NOMO-1 treated with DMSO at 0.1 percent for 48 hours (cell line): ENCODE measurements around the gene DNAAF8.

Source experiments
- DNase-seq: peaks from one replicate; lab custom pipeline; 2025; ENCODE audit not compliant: unreplicated experiment; lab: John Stamatoyannopoulos, UW

DNAAF8 gene

DNA sequence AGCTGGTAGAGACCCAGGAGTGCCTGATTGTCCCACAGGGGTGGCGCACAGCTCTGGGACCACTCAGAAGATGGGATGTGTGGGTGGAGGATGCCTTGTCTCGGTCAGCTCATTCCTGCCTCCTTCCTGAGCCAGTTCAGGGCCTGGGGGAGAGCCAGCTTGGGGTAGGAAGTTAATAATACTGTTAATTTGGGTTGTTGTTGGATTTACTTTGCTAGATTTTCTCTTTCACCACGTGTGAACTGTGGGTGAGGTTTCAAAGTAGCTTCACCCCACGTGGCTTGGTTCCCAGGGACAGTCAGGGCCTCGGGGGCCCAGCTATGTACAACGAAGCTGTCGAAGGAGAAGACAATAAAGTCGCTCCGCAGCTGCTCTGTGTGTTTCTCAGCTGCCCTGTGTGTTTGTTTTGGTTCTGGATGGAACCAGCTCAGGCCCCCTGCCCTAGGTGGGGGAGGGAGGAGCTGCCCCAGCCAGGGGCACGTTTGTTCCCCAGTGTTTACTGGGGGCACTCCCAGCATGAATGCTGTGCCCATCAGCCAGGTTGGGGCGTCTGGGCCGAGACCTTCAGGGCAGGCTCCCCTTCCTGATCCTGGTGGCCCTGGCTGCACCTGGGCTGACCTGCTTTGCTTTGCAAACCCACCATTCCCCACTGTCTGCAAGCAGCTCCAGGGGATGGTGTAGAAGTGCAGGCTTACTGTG is 38.7 kb upstream of the DNAAF8 start:
- DNase-seq: no peak

DNA sequence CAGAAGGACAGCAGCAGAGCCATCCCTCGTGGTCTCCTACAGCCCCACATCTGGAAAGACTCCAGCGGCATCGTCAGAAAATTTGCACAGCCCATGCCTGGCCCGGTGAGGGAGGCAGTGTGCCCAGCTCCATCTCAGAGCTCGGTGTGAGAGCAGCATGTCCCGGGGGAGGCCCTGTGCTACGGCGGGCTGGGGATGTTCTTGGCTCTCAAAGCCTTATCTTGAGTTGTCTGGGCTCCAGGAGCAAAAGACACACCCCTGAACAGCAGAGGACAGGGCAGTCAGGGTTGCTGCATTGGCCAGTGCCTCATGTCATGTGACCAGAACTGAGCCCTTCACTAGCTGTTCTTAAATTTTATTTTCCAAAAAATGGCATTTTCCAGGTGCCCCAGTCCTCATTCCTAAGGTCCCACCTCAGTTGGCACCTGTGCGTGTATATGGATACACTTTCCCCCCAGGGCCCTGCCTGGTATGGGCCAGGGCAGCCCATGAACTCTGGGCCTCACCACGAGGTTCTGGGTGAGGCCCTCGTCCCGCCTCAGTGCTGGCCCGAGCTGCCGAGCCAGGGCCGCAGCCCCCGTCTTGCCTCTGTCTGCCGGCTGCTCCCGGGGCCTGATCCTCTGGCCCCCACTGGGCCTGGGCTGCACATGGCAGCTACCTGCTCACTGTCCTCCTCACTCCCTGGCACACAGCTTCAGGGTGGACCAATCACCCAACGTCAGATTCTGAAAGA is 38.0 kb upstream of the DNAAF8 start:
- no peak for DNase-seq

DNA sequence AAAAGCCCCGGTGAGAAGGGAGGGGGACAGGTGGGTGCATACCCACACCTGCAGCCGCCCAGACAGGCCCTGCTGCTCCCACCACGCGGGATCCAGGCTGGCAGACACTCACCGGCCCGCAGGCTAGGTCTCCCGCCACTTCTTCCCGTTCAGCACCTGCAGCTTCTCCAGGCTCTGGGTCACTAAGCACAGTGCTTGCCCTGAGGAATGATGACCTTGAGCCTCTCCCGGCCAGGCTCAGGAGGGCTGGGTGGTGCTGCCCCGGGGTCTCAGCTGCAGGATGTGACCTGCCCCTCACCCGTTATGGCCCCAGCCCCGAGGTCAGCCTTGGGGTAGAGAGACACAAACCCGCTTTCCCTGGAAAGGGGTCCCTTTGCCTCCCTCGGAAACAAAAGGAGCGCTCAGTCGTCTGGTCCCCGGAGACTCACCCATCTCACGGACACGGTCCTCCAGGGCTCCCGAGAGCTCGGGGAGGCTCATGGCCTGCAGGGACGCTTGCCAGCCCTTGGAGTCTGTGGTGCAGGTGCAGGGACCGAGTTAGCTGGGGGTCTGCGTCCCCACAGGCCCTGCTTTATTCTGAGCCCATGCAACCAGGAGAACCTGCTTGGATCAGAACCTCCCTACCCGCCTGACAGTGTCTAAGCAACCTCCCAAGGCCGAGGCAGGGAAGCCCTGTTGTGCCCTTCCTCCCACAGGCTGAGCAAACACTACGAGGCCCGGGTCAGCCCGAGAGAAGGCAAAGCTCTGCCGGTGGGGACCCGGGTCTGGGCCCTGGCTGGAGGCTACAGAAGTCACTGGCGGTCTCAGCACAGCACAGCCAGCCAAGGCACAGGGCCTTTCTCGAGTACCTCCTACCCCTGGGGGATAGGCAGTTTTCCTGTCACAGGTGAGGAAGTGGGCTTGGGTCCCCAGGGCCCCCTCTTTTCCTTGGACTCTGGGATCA is 37.2 kb upstream of the DNAAF8 start:
- no peak for DNase-seq

DNA sequence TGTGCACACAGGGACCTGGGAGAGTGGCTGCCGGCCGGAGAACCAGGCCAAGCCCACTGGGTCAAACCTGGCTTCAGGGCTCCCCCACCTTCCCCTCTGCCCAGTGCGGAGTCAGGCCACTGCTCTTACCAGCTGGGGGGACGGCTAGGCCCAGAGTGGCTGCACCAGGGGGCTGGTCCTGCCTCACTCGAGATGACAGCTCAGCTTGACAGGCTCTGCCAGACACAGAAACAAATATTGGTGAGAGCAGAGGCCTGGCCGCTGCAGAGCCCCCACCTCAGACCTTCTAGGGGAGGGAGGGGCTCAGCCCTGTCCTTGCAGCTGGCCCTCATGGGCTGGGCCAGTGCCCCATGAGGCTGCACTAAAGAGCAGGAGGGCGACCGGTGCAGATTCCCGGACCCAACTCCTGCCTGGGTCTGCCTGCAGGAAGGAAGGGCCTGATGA is 36.5 kb upstream of the DNAAF8 start:
- DNase-seq: no peak

DNA sequence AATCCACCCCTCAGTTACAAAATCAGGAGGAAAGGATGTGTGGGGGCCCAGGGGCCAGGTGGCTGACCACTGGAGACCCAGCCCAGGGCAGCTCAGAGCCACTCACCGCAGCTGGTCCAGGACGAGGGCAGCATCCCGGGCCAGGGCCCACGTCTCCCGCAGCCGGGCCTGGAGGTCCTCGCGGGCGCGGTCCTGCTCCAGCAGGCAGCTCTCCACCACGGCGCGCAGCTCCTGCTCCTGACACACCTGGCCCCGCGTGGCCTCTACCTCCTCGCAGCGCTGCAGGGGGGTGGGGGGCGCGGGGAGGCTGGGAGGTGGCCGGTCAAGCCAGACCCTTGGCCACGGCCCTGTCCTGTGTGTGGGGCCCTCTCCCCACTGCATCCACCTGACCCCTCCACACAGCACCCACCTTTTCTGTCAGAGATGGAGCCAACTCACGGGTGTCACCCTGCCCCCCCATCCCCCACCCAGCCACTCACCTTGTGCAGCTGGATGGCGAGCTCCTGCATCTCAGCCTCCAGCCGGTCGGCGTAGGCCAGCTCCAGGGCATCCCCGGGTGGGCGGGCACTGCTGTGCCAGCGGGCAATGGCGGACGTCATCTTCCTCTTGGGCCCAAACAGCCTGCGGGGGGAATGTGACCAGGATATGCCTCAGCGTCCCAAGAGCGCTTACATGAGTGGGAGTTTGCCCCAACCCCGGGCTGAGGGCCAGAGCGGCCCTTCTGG is 35.9 kb upstream of the DNAAF8 start:
- no peak for DNase-seq

DNA sequence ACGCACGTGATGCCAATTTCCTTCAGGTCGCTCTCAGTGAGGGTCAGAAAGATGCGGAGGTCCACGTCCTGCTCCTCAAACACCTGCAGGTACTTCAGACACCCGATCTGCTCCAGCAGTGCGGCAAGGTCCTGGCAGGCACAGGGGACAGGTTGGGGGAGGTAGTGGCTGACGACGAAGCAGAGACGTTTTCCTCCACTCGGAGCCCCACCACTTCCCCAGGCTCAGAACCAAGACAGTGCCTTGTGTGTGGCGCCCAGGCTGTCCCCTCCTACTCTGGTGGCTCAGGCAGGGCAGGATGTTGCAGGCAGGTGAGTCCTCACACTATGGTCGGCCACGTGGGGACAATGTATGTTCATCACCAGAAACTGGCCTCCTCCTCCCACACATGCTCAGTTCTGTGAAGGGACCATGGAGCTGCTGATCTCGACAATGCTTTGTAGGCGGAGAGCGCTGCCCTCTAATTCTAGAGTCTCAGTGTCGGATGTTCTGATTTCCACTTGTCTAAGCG is 35.2 kb upstream of the DNAAF8 start:
- no peak for DNase-seq

DNA sequence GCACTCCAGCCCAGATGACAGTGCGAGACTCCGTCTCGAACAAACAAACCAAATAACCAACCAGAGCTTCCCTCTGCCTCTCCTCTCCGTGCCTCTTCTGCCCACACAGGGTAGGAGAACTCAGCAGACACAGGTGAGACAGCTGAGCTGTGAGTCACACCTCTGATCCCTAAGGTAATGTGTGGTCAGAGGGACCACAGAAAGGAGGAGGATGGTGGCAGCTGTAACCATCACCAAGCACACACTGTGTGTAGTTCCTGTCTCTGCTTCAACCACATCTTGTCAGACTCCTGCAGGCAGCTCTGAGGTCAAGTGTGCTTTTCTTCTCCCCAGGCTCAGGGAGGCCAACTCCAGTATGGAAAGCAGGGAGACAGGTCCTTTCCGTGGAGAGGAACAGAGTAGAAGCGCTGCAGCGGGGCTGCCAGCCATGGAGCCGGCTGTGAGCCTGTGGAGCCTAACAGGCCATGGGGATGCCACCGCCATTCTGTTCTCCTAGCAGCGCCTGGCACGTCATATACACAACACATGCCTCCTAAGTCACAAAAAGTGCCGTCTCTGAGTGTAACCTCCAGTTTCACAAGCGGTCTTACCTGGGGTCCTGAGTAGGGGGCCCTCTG is 33.8 kb upstream of the DNAAF8 start:
- DNase-seq: no peak

DNA sequence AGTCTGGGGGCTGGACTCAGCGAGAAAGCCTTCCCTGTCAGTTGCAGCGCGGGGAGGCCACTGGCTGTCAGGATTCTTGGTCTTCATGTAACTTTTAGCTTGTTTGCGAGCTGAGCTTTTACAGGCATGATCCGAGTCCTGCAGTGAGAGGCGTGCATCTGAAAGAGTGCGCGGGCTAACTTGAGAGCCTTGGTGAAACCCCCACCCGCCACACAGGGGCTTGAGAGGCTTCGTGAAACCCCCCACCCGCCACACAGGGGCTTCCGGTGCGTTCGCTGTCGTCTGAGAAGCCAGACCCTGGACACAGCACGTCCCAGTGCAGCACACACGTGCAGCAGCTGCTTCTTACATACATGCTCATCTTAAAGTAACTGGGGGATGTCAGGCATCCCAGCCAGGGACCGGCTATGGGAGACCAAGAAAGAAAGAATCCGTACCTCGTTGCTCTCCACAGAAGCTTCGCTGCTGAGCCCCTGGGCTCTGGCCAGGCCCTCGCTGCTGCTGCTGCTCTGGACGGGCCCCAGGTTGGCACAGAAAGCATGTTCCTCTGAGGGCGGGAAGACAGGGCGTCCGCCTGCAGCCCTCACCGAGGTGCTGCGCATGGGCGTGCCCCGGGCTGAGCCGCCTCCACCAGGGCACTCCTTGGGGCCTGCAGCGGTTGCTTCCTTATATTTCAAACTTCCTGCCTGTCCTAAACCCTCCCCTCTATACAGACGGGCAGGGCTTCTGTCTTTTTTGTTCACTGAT is 33.2 kb upstream of the DNAAF8 start:
- DNase-seq: no peak

DNA sequence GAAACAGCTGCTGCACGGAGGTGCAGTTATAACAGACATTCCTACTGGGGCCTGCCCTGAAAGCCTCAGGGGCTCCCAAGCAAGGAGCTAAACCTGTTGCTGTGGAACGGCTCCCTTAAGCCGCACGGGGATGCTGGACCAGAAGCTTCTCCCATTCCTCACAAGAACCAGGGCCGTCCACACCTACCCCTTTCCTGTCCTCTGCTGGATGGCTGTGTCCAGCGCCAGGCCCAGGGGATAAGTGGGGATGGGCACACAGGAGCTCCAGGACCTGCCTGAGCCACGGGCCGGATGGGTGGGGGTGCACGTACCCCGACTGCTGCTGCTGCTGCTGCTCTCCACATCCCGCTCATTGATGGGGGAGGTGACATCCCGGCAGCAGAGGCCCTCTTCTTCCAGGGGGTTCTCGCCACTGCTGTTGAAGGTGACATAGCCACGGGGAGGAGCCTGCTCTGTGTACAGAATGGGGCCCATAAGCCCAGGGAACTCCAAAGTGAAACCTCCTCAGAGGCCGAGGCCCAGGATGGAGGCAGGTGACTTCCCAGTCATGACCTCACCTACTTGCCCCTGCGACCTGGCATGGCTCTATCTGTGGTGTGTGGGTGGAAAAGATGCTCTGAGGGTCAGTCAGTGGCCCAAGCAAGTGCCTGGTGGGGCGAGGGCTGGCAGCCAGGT is 32.4 kb upstream of the DNAAF8 start:
- DNase-seq: no peak

DNA sequence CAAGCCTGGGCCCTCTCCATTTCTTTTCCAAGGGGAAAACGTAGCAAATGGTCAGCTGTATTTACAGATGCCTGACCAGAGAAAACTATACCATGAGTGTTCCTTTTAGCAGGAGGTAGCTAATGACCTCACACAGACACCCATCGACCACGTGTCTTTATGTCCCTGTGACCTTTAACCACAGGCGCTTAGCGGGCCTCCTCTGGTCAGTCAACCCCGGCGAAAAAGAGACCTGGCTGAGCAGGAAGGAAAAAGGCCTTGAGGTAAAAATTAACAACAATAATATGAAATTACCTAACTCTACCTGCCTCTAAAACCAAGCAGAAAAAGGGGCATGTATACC is 31.9 kb upstream of the DNAAF8 start:
- no peak for DNase-seq

DNA sequence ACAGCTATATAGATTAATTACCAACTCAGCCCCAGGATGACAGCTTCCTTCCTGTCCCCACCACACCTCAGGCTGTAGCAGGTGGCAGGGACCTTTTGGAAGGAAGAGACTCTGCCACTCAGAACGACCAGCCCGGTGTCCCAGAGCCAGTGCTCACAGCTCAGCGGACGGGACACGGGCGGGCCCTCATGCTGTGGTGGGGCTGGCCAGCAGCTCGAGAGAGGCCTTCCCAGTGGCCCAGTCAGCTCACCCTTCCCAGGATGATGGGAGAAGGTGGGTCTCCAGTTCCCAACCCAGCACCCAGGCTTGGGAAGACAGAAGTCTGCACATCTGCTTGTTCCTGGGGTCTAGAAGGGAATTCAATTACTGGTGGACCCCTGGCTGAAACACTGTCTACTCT is 30.4 kb upstream of the DNAAF8 start:
- DNase-seq: no peak

DNA sequence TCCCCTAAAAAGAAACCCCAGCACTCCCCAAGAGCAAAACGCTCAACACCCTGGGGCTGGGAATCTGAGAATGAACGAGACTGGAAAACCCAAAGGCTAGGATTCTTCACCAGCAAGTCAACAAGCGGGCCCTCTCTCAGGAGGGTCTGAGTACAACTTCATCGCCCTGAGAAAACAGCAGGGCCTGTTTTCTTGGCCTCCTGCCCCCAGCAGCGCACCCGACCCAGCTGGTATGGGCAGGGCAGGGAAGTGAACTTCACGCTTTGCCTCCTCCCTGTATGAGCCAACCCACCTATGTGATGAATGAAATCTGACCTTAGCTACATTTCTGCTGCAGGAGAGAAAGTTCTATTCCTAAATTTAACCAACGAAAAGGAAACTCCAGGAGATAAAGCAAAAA is 29.8 kb upstream of the DNAAF8 start:
- no peak for DNase-seq

DNA sequence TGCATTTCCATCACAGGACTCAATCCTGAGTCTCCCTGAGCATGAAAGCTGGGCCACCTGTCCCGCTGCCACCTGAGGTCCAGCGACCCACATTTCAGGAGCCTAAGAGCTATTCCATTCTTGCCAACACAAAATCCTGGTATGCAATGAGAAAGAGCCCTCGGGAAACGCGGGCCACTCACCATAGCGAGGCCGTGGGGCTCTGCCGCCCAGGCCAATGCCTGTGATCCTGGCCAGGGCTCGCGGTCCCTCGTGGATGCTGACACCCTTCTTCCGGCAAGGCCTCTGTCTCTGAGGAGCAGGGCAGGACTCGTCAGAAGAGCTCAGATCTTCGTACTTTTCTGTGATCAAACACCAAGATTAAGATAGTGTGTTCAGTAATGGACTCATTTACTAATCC is 29.4 kb upstream of the DNAAF8 start:
- no peak for DNase-seq

DNA sequence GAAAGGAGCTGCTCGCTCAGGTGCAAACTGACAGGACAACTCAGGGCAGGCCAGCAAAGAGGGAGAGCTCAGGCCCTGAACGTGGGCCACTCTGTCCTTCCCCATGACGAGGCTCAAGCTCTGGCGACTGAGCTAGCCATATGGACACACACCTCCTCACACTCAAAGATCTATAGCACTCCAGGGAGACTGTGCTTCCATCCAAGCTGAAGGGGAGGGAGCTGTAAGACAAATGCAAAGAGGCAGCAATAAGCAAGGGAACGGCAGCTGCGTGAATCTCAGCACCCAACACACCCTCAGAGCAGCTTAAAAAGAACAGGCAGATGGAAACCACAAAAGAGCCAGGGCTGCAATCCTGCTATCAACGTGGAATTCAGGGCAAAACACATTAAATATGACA is 27.5 kb upstream of the DNAAF8 start:
- no peak for DNase-seq

DNA sequence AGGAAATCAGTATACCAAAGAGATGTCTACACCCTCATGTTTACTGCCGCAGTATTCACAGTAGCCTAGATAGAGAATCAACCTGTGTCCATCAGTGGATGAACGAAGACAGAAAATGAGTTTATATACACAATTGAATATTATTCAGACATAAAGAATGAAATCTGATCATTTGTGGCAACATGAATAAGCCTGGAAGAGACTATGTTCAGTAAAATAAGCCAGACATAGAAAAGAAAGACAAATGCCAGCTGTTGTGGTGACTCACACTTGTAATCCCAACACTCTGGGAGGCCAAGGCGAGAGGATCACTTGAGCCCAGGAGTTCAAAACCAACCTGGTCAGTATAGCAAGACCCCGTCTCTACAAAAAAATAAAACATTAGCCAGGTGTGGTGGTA is 24.9 kb upstream of the DNAAF8 start:
- DNase-seq: no peak

DNA sequence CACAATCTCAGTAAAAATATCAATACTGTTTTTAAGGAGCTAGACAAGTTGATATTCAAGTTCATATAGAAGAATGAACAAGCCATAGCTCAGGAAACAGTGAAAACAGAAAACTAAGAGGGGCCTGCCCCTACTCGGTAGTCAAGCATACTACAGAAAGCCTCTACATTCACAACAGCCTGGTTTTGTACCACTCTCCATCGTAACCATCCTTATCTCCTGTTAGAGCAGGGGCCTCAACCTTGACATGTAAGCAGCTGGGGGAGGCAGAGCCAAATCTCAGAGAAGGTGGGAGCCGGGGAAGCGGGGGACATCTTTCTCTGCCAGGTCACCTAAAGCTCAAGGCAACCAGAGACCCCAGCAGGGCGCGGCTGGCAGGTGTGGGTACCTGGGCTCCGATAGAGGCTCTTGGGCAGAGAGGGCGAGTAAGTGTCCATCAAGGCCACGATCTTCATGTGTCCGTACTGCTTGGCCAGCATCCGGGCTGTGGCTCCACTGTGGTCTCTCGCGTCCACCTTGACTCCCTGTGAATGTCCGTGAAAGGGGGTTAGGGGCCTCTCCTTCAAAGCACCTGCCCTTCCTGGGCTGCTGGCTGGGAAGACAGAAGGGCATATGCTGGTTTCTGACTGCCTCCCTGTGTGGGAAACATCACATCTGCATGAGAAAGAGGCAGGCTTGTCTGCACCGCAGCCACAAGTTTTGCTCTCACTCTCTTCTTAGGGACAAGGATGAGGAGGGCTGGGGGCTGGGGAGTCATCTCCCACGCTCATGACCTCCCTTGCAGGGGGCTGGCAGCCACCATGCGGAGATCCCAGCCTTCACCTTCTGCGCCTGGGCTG is 20.5 kb upstream of the DNAAF8 start:
- no peak for DNase-seq

DNA sequence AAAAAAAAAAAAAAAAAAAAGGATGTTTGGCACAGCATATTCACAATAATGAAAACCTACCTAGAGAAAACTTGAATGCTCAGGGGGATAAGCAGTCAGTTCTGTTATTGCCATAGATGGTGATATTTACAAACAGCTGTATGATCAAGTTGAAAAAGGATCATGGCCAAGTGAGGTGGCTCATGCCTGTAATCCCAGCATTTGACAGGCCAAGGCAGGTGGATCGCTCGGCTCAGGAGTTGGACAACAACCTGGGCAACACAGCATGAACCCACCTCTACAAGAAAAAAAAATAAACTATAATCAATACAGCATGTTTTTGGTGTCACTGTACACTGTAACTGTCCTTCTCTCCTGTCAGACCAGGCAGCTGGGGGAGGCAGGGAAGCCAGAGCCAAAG is 19.3 kb upstream of the DNAAF8 start:
- no peak for DNase-seq

DNA sequence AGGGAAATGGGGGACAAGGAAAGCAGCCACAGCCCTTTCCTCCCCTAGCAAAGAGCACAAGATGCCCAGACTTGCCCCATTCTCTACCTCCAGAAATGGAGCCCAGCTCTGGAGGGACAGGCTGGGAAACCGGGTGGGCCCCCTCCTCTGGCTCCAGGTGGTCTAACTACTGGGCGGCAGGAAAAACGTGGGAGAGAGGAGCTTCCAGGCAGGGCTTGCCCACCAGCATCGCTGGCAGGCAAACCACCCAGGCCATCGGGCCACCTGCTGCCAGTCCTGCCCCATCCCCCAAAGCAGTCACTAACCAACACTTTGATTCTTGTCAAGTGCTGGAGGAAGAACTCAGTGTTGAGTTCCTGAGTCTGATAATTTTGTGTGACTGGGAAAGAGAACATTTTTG is 15.9 kb upstream of the DNAAF8 start:
- DNase-seq: no peak
